ENCODE results near the gene MRPS27.

MRPS27 gene

DNA sequence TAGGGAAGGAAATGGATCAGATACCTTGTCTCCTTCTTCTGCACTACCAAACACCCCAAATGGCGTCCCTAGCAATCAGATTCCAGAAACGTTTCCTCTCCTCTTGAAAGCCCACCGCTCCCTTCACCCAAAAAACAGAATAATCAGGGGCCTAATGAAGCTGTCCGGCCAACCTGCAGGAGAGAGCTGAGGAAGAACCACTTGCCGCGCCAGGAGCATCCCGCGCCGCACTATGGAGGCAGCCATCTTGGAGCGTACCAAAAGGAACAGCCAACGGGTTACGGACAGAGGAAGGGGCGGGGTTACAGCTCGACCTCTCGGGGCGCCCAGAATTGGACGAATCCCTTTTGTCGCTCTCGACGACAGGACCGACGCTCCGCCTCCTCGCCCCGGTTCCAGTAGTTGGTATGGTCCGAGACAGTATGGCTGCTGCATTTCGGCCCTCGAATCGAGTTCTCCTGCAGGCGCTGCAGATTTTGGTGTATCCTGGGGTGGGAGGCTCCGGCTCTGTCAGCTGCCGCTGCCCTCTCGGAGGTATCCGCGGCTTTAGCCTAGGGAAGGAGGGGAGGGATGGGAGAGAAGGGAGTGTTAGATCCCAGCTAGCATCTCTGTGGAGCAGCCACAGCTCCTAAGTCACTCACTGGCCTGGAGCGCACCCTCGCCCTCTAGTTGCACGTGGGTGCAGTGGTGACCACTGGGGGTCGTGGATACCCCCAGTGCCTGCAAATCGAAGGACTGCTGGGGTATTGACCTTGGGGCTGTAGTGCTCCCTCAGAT is at the start of gene MRPS27, which contains the start of gene PTCD2:
Gene MRPS27 (minus strand): TSS at position 265 of the 777 bp plus-strand sequence. CDS start 19 bp downstream, at position 246.
Gene PTCD2 (plus strand): TSS at position 398 of the 777 bp plus-strand sequence. CDS start 10 bp downstream, at position 408.
- DNase-seq, result peak; percentile 100

DNA sequence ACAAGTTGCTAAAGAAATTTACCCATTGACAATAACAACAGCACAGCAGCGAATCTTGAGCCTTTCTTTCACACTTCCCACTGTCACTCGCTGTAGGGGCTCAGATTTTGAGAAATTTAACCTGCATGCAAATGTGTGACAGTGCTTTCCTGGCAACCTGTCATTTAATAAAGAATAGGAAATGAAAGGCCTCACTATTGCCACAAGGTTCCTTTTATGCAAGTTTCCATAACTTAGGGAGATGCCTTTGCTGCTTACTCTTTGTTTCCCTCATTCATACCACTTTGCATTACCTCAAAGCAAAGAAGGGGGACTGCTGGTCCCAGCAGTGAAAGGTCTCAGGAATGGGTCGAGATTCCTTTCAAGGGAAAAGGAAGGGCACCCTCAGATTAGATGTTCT is 49.7 kb upstream of the MRPS27 start:
- DNase-seq, result no peak

DNA sequence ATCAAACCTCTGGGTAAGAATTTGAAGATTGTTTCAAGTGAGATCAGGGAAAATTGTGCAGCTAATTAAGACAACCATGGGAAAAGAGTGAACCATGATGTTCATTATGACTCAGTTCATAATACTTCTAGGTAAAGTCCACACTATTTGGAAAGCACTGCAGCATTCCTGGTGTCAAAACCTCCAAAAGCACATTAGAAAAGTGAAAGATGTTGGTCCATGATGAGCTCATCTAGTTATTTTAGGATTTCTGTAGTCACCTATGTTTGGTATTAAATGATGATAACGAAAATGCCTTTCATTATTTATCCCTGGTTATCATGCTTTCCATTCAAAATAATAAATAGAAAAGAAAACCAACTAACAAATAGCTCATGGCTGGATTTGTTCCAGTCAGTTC is 49.3 kb upstream of the MRPS27 start:
- DNase-seq, result no peak

DNA sequence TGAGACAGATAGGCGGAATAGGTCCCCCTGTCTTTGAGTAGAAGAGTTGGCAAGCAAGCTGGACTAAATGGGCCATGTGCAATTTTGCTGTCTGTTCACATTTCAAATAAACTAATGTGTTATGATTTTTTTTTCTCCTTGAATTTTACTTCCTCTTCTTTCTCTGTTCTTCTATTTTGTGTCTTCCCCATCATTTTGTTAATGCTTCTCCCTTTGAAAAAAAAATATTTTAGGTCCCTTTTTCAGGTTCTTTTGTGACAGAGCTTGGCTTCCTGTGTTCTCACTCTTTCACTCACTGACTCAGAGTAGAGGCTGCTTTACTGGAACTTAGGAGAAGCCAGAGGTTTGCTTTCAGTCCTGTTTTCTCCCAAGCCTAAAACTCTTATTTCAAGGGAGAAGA is 48.2 kb upstream of the MRPS27 start:
- no peak for DNase-seq

DNA sequence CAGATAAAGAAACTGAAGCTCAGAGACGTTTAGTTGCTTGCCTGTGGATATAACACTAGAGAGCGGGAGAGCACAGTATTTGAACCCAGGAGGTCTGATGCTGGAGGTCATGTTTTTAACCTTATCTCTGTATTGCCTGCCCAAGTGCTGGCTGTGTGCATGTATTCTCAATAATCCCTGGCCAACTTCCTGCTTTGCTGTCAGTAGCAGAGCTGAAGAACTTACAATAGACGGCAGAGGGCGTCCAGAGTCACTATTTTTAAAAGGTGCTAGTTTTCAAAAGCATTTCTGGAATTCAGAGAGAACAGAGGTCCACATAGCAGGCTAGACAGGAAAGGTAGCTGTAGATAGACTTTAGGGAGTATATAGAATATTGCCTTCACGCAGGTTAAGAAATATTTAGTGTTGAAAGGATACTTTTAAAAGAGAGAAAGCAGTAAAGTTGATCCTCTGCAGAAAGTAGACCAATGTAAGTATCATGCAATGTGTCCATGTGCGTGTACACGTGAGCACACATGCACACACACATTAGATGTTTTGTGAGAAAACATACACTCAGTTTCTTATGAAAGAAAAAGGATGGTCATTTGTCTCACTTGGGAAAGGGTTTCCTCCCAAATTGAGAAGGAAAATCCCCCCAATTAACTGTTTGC is 46.4 kb upstream of the MRPS27 start:
- DNase-seq, result peak; percentile 89

DNA sequence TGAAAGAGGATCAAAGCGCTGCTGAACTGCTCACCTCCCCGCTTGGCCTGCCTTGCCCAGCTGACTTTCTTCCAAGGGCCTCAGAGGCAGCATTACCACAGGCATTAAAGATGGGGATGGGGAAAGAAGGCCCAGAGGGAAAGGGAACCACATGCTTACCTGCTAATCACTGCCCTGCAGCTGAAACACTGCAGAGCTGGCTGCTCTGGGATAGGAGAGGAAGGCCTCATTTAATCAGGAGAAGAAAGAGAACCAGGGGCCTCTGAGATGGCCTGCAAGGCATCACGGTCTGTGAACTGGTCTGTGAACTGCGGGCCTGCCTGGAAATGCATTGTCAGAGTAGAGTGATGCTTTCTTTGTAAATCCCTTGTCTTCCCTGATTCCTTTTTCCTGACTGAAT is 44.9 kb upstream of the MRPS27 start:
- no peak for DNase-seq

DNA sequence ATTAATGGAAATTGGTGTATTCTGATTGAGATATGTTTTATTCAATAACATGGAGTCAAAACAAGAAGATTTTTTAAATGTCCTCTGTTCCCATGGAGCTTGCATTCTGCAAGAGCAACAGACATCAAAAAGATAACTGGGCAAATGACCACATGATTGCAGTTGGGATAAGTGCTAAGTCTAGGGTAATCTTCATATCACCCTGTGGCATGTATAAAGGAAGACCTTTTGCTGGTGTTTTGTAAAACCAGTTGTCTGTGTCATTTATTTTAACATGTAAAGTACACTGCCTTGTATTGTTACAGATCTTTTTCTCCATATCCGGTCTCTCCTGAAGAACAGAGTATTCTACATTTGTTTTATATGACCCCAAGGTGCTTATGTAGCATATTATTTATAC is 44.1 kb upstream of the MRPS27 start:
- no peak for DNase-seq

DNA sequence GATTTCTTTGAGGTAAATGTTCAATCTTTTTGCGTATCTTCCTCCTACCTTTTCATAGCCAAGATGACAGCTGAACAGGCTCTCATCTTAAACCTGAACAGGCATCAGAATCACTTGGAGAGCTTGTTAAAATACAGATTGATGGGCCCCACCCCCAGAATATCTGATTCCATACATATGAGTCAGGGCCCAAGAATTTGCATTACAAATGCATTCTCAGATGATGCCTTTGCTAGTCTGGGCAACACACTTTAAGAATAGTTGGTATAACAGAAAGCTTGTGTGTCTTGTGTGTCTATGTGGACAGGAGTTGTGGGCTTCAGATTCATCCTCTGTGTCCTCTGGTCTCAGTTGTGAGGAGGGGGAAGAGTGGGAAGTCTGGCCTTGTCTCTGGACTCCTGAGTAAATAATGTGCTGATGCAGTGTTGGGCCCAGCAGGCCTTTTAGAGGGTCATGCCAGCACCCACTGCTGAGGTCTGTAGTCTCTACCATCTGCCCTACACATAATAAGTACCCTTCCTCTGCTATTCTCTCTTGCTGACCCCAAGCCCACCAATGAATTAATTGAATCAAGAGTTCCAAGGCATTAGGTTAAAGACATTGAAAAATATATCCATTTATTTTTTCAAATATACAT is 43.2 kb upstream of the MRPS27 start:
- DNase-seq, result no peak

DNA sequence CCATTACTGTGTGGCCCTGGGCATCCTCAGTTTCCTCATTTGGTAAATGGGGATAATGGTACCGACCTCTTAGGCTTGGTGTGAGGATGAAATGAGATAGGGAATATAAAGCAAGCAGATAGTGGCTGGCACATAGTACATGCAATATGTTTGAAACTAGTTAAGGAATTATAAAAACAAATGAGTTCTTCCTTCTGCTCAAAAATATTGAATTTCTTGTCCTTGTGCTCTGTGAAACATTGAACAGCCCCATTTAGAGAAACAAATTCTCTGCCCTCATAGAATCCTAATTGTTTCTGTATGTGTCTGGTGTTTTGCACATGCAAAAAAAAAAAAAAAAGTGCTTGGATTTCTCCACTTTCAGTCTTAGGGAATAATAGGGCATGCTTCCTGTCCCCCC is 39.8 kb upstream of the MRPS27 start:
- DNase-seq, result no peak

DNA sequence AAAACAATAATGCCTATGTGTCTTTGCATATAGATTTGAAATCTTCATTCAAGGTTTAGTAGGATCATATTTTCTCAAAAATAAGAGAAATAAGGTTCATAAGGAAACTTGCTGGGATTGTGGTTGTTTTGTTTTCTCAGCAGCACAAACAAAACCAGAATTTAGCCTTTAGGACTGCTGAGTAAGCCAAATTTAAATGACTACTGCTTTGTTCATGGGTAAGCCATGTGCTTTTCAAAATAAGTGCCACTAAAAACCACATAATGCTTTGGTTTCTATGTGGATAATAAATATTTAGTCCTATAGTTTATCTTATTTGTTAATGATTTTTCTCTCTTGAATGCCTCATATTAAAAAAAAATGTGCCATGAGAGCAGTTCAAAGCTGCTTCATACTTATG is 38.9 kb upstream of the MRPS27 start:
- DNase-seq, result no peak

DNA sequence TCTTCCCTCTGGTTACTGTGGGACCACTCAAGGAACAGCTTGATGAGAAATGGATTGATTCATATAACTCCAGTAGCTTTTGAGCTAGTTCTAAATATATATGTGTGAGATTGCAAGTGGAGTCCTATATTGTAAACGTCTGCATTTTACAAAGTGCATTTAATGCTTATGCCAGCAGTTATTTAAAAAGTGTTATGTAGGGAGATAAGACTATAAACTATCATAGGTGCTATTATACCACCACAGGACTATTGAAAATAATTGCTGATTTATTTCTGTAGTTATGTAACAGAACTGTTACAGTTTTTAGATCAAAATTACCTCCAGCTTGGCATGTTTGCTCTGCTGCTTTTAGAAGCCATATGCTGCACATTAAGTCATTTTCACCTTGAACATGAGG is 36.3 kb upstream of the MRPS27 start:
- DNase-seq, result no peak

DNA sequence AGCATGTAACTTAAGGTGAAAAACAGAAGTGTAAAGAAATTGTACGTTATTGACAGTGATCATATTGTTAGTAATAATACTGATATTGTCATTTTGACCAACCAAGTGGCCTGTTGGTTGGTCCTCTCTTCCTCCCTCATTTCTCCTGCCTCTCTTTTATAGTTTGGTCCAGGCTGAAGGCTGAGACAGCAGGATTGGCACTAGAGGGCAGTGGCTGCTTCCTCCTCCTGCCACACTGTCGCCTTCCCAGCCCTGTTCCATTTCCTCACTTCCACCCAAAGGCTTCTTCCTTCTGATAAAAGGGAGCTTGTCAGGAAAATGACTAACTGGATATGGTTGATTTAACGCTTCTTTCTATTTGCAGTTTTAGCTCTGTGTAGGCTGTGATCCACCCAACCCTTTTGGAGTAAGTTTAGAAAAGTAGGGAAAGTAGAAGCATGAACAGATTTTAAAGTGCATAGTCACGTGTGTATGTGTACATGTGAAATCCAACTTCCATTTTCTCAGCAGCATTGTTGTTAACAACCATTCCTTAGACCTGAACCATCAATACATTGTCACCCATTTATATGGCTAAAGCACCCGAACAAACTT is 35.8 kb upstream of the MRPS27 start:
- peak; percentile 52 for DNase-seq

DNA sequence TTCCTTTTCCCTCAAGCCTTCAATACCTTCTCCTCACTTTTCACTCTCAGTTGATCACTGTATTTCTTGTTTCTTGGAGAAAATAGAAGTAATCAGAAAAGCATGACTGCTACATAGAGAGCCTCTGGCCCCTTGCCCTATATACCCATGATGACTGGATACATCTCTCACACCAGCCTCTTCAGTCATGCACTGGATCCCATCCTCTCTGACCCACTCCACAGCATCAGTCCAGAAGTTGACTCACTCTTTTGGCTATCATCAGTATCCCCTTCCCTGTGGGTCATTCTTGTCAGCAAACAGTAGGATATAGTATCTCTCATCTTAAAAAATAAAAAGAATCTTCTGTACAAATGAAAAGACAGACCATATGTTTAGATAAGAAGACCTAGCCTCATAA is 33.0 kb upstream of the MRPS27 start:
- no peak for DNase-seq

DNA sequence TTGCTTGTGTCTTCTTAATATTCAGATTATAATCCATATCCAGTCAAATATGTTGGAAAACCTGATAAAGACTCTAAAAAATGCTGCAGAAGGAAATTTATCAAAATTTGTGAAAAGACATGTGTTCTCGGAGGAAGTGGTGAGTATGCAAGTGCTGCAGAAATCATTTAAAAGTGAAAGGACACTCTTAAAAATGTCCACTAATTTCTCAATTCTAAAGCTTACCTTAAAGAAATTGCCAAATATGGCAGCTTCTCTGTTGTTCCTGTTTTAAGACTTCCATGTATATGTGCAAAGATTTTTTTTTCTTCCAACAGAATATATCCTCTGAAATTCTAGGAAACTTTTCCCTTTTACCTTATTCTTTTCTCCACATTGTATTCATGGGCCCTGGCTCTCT is 32.6 kb upstream of the MRPS27 start:
- no peak for DNase-seq

DNA sequence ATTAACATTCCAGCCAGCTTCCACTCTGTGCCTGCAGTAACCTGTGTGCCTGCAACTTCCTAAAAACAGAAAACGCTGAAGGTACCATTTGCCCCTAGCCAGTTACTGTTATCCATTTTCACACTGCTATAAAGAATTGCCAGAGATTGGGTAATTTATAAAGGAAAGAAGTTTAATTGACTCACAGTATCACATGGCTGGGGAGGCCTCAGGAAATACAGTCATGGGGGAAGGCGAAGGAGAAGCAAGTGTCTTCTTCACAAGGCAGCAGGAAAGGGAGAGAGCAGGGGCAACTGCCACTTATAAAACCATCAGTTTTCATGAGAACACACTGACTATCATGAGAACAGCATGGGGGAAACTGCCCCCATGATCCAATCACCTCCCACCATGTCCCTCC is 31.3 kb upstream of the MRPS27 start:
- no peak for DNase-seq

DNA sequence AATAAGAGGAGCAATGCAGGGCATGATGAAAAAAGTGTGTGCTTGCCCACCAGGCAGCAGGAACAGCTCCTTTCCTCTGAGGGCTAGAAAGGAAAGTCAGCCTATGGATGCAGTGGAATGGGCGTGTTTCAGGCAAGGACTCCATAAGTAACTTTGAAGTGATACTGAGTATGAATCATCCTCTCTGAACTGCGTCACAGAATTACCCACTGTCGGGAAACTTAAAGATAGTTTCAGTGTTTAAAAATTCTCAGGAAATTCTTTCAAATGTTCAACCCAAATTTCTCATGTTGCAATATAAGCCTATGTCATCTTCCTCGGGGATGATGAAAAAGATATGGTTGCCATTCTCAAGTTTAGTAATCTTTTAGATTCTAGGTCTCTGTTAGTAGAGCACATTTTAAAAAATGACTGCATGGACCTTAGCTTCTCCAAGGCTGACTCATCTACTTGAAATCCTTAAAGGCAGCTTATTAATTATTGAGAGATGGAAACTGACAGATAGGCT is 27.8 kb upstream of the MRPS27 start:
- DNase-seq, result no peak

DNA sequence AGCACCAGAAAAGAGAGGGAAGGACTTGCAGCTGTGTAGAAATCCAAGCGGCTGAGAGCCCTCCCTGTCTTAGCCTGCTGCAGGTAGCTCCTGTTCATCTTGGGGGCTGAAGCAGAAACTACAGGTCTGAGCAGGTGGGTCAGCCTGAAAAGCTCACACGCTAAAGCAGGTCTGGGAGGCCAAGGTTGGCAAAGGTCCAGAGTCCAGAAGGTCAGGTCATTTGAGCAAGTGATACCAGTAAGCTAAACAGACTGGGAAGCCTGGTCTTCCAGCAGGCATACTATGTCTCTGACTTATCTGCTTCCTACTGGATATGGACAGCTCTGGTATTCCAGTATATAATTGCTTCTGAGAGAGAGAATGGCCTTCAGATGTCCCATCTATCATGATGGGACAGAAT is 26.4 kb upstream of the MRPS27 start:
- peak; percentile 15 for DNase-seq

DNA sequence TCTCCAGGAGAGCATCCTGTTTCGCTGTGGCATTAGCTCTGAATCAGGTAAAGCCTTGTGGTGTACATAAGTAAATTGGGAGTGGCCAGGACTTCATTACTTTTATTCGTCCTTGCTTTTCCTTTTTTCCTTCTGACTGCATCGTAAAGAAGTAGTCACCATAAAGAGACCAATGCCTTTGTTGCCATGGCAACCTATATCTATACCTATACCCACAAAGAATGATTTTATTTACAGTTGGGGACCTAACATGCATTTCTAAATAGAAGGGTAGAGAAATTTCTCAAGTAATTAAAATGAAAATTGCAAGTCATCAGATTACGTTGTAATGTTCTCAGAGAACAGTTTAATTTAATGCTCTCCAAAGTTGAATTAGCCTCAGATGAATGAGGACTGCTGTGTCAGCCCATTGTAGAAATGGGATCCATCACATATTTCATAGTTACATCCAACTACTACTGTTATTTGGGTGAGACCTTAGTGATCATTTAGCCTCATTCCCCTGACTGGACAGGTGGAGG is 18.7 kb upstream of the MRPS27 start:
- DNase-seq, result no peak

DNA sequence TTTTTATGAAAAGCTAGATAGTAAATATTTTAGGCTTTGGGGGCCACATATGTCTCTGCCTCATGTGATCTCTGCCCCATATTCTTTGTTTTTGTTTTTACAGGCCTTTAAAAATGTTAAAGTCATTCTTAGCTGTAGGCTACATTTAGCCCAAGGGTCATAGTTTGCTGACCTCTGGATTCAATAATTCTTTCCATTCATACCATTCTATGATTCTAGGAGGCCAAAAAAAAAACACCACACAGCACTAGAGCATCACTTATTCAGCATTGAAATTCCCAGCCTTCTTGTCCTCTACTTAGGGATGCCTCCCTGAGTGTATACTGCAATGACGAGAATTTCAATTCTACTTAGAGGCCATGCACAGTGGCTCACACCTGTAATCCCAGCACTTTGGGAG is 17.1 kb upstream of the MRPS27 start:
- no peak for DNase-seq

DNA sequence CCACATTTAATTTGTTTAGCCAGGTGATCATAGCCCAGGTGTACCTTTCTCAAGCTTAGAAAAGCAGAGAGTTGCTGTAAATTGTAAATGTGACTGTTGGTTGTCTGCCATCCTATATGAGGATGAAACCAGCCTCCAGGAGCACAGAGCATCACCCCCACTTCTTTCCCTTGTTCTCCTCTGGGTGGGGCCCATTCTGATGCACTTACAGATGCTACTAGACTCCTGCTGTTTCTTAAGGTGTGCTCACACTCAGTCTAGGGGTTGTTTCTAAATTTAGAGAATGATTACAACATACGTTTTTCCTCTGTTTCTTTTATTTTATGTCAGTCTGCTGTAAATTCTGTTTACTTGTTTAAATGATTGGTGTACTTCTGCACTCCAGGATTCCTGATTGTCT is 10.7 kb upstream of the MRPS27 start:
- no peak for DNase-seq

DNA sequence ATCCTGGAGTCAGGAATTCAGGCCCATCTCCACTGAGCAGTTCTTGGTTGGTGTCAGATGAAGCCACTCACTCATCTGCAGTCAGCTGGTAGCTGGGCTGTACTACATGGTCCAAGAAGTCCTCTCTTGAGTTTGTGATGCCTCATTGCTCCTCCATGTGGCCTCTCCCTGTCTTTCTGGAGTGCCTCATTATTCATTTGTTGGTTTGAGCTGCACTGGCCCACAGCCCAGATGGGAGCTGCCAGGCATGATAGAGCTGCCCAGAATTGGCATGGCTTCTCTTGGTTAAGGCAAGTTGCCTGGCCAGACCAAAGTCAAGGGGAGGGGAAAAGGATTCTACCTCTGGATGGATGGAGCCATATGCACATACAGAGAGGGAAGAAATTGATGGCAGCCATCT is 8.1 kb upstream of the MRPS27 start:
- DNase-seq, result peak; percentile 58

DNA sequence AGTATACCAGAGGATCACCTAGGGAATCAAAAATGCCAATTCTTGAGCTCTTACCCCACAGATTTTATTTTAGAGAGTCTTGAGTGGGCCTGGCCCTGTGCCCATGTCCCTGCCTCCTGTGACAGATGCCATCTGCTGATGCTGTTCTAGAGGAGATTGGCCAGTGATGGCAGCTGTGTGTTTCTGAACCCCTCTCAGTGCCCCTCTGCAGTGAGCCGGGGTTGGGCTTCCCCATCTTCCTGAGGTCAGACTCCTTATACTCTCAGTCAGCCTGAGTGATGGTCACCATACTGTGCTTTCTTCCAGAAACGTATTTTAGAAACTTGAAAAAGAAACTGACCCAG is 6.2 kb upstream of the MRPS27 start:
- no peak for DNase-seq

DNA sequence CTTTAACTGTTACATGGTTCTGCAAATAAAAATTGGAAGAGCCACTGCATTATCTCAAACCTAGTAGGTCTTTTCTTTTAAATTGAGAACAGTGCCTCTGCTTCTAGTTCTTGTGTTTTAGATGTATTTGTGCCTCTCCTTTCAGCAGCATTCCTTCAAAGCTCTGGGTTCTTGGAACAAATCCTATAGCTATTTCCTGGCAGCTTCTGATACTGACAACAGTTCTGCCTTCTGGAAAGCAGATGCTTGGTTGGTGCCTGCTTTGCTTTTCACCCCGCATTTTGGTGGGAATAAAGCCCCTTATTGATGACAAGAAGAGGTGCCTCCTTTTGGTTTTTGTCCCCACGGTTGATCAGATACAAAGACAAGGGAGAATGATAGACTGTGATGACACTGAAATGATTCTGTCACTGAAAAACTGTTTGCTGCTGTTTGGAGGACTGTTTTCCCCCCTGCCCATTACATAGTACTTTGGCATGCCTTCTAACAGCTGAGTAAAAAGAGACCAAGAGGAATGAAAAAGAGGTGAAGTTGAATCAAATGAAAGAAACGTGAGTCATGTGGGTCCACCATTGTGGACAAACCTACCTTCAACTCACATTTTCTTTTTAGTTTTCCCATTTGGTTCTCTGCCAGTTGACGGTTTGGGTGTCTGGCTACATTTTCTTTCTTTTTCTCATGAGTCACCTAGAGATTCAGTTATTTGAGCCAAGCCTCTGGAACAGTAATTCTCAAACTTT is 5.7 kb upstream of the MRPS27 start:
- DNase-seq, result no peak
